Loucy (cell line): ENCODE results near the gene TNNT2.

Source experiments
- H2AFZ ChIP-seq: fragments of 200-600 bp; sonication (generic); 2 replicates; pipeline ENCODE4 v1.6.0; 2016; ENCODE audit warnings: antibody characterized with exemption, mild to moderate bottlenecking, low read length, moderate library complexity
- H3F3A ChIP-seq: fragments of 200-600 bp; 2 replicates; pipeline ENCODE4 v1.6.0; 2016; ENCODE audit warnings: antibody characterized with exemption, low read depth, mild to moderate bottlenecking
- H3K27me3 ChIP-seq: fragments of 200-600 bp; sonication (generic); 2 replicates; pipeline ENCODE4 v1.6.1; 2014; ENCODE audit warnings: low read length, mild to moderate bottlenecking; ENCODE audit not compliant: insufficient read depth, poor library complexity, severe bottlenecking
- H3K36me3 ChIP-seq: fragments of 200-600 bp; sonication (generic); 2 replicates; pipeline ENCODE4 v1.6.1; 2016; ENCODE audit warnings: low read length; ENCODE audit not compliant: insufficient read depth
- H3K4me1 ChIP-seq: fragments of 200-600 bp; sonication (generic); 2 replicates; pipeline ENCODE4 v1.5.1; 2014; ENCODE audit warnings: low read length, mild to moderate bottlenecking; ENCODE audit not compliant: insufficient read depth, poor library complexity, severe bottlenecking
- H3K4me2 ChIP-seq: fragments of 200-600 bp; sonication (generic); 2 replicates; pipeline ENCODE4 v1.6.0; 2014; ENCODE audit warnings: antibody characterized with exemption, low read length, low read depth, mild to moderate bottlenecking; ENCODE audit not compliant: poor library complexity, severe bottlenecking
- H3K4me3 ChIP-seq: fragments of 200-600 bp; sonication (generic); 2 replicates; pipeline ENCODE4 v1.5.1; 2014; ENCODE audit warnings: low read length, mild to moderate bottlenecking, mixed read lengths; ENCODE audit not compliant: poor library complexity, severe bottlenecking
- H3K79me2 ChIP-seq: fragments of 200-600 bp; sonication (generic); 2 replicates; pipeline ENCODE4 v1.6.1; 2014; ENCODE audit warnings: low read length; ENCODE audit not compliant: insufficient read depth
- H3K9ac ChIP-seq: fragments of 200-600 bp; sonication (generic); 2 replicates; pipeline ENCODE4 v1.6.0; 2014; ENCODE audit warnings: mild to moderate bottlenecking, low read depth, low read length, moderate library complexity; ENCODE audit not compliant: poor library complexity, severe bottlenecking
- H3K9me2 ChIP-seq: fragments of 200-600 bp; sonication (generic); replicated peaks from 2 replicates; pipeline ENCODE4 v1.6.1; 2016; ENCODE audit warnings: low read depth, low read length, mixed read lengths
- H3K9me3 ChIP-seq: fragments of 200-600 bp; sonication (generic); 2 replicates; pipeline ENCODE4 v1.6.1; 2014; ENCODE audit warnings: mild to moderate bottlenecking, antibody characterized with exemption, low read length, low read depth; ENCODE audit not compliant: insufficient read depth
- H4K20me1 ChIP-seq: fragments of 200-600 bp; sonication (generic); 2 replicates; pipeline ENCODE4 v1.6.0; 2014; ENCODE audit warnings: antibody characterized with exemption, low read length, mild to moderate bottlenecking; ENCODE audit not compliant: insufficient read depth, poor library complexity, severe bottlenecking
- CTCF ChIP-seq: fragments of 200-600 bp; sonication (generic); conservative IDR thresholded peaks from 2 replicates; pipeline ENCODE4 v1.5.1; 2014; ENCODE audit warnings: mild to moderate bottlenecking, antibody characterized with exemption, low read length
- EZH2phosphoT487 ChIP-seq: fragments of 200-600 bp; IDR thresholded peaks from 2 replicates; pipeline ENCODE4 v1.6.1; 2018; ENCODE audit warnings: antibody characterized with exemption, mild to moderate bottlenecking, moderate library complexity, borderline replicate concordance

The TNNT2 gene

DNA sequence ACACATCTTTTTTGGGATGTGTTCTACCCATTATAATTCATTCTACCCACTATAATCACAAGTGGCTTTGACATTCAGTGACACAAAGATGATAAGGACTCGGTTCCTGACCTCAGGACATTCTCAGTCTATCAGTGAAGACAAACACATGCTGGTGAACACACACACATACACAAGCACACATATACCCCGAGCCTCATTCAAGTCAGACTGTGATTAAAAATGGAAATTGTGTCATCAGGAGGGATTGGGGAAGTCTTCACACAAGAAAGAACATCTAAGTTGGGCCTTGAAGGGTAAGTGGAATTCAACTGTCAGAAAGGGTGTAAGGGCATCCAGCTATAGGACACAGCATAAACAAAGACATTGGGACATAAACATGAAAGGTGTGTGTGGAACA is 24.2 kb upstream of the TNNT2 start:
- no peaks in the 10 kb centered on the region for H3F3A ChIP-seq
- no peak overlapping the region for H3K9ac ChIP-seq
- H3K4me2 ChIP-seq: no peak overlapping the region
- no peaks in the 10 kb centered on the region for H3K9me2 ChIP-seq
- TF ChIP-seq EZH2phosphoT487: no peak
- no peak for TF ChIP-seq CTCF
- no peaks in the 10 kb centered on the region for H3K4me1 ChIP-seq
- no peaks in the 10 kb centered on the region for H3K79me2 ChIP-seq
- H3K27me3 ChIP-seq: no peaks in the 10 kb centered on the region
- H3K4me3 ChIP-seq: no peak overlapping the region
- H3K9me3 ChIP-seq: no peaks in the 10 kb centered on the region
- H3K36me3 ChIP-seq: no peaks in the 10 kb centered on the region
- H2AFZ ChIP-seq: no peak overlapping the region
- no peaks in the 10 kb centered on the region for H4K20me1 ChIP-seq

DNA sequence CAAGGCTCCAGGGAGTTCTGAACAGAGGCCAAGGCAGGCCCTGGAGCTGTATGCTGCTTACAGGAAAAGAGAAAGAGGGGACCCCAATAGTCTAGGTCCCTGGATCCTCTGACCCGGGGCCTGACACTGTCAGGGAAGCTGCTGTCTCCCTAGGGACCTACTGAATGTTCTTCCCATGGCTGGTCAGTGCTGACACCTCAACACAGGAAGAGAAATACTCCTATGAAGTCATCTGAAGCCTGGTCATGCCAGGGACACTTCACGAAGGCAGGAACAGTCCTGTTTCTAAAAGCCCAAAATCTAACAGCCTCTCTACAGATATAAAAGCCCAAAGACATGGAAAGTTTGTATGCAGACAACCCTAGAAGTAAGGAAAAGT is 23.4 kb upstream of the TNNT2 start:
- H3K79me2 ChIP-seq: no peaks in the 10 kb centered on the region
- H3K9me3 ChIP-seq: no peaks in the 10 kb centered on the region
- H3K4me3 ChIP-seq: no peak overlapping the region
- TF ChIP-seq CTCF: no peak
- TF ChIP-seq EZH2phosphoT487: no peak
- no peaks in the 10 kb centered on the region for H3F3A ChIP-seq
- H4K20me1 ChIP-seq: no peaks in the 10 kb centered on the region
- no peak overlapping the region for H3K9ac ChIP-seq
- no peaks in the 10 kb centered on the region for H3K9me2 ChIP-seq
- H2AFZ ChIP-seq: no peak overlapping the region
- H3K36me3 ChIP-seq: no peaks in the 10 kb centered on the region
- H3K4me2 ChIP-seq: no peak overlapping the region
- H3K4me1 ChIP-seq: no peaks in the 10 kb centered on the region
- H3K27me3 ChIP-seq: no peaks in the 10 kb centered on the region

- Histone ChIP-seq H3K9me3 (no peaks in the 10 kb centered on the region), H3F3A (no peaks in the 10 kb centered on the region), H3K27me3 (no peaks in the 10 kb centered on the region), H3K4me1 (no peaks in the 10 kb centered on the region), H3K4me3 (no peak overlapping the region), H4K20me1 (no peaks in the 10 kb centered on the region), H3K36me3 (no peaks in the 10 kb centered on the region), H3K9ac (no peak overlapping the region), H3K9me2 (no peaks in the 10 kb centered on the region), H3K4me2 (no peak overlapping the region), H3K79me2 (no peaks in the 10 kb centered on the region), H2AFZ (no peak overlapping the region)
- no peak for TF ChIP-seq CTCF
- no peak for TF ChIP-seq EZH2phosphoT487
These were observed 22.9 kb upstream of the TNNT2 start for GRCh38 chr1:201400212-201400851.
